NCI-H82 (cell line): ENCODE data around the gene RANBP1.

Experiments used
- DNase-seq: peaks from one replicate; lab custom pipeline; 2025; lab: John Stamatoyannopoulos, UW

RANBP1 gene

GRCh38 chr22:20138417-20138738, 22.5 kb downstream of the RANBP1 start:
- no peak for DNase-seq

- no peak for DNase-seq
Observed at GRCh38 chr22:20138868-20139267, 23.0 kb downstream of the RANBP1 start.

GRCh38 chr22:20139391-20140106, 23.6 kb downstream of the RANBP1 start:
- DNase-seq, result no peak

- no peak for DNase-seq
Observed at GRCh38 chr22:20140107-20140445, 24.2 kb downstream of the RANBP1 start.

- no peak for DNase-seq
Observed at GRCh38 chr22:20140521-20140964, 24.6 kb downstream of the RANBP1 start.

- no peak for DNase-seq
Observed at GRCh38 chr22:20141186-20142077, 25.5 kb downstream of the RANBP1 start.

GRCh38 chr22:20142711-20143621, 27.1 kb downstream of the RANBP1 start:
- DNase-seq, result no peak

- DNase-seq, result no peak
Observed at GRCh38 chr22:20143883-20144665, 28.2 kb downstream of the RANBP1 start.

GRCh38 chr22:20145206-20145831, 29.4 kb downstream of the RANBP1 start:
- DNase-seq, result no peak

GRCh38 chr22:20145832-20146223, 29.9 kb downstream of the RANBP1 start:
- DNase-seq, result no peak

GRCh38 chr22:20146777-20147176, 30.9 kb downstream of the RANBP1 start:
- DNase-seq, result no peak

- DNase-seq, result no peak
Observed at GRCh38 chr22:20147237-20147988, 31.5 kb downstream of the RANBP1 start.

GRCh38 chr22:20148414-20148813, 32.5 kb downstream of the RANBP1 start:
- no peak for DNase-seq

- DNase-seq, result no peak
Observed at GRCh38 chr22:20149257-20150250, 33.6 kb downstream of the RANBP1 start.

GRCh38 chr22:20150381-20151275, 34.7 kb downstream of the RANBP1 start, which contains the start of gene CCDC188:
CCDC188 (minus strand) TSS chr22:20151055; CDS start chr22:20150986, 69 bp downstream.
- no peak for DNase-seq

GRCh38 chr22:20151276-20151588, 35.3 kb downstream of the RANBP1 start:
- no peak for DNase-seq

- DNase-seq, result no peak
Observed at GRCh38 chr22:20152464-20152890, 36.6 kb downstream of the RANBP1 start.

GRCh38 chr22:20153945-20154344, 38.0 kb downstream of the RANBP1 start:
- no peak for DNase-seq
